ENCODE measurements around the gene TTLL9.
"Not testable (repeated sequence)": the region's sequence is repeated elsewhere in the genome, so short reads cannot be mapped to it uniquely, and the experiment has no call there.

The TTLL9 gene

DNA sequence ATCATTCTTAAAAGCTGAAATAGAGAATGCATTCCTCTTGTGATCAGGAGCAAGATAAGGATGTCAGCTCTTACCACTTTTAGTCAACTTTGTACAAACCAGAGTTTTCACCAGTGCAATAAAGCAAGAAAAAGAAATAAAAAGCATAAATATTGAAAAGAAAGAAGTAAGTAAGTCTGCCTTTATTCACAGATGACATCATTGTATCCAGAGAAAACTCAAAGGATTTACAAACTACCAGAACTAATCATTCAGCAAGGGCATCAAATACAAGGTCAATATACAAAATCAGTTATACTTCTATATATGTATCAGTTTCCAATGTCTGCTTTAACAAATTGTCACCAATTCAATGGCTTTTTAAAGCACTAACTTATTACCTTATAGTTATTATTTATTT lies 13.4 kb downstream of the TTLL9 start:
- no peak for DNase-seq (ENCODE audit: low spot score)

- DNase-seq (ENCODE audit: low spot score) = no peak
These were observed 20.2 kb downstream of the TTLL9 start for GRCh38 chr20:31890646-31891045.

- DNase-seq (ENCODE audit: low spot score) = peak; percentile 48
These were observed 24.7 kb downstream of the TTLL9 start for GRCh38 chr20:31894980-31895675.

- no peak for DNase-seq (ENCODE audit: low spot score)
These were observed 25.6 kb downstream of the TTLL9 start for GRCh38 chr20:31896049-31896448.

GRCh38 chr20:31897541-31897940 lies 27.1 kb downstream of the TTLL9 start:
- DNase-seq (ENCODE audit: low spot score) = no peak

DNA sequence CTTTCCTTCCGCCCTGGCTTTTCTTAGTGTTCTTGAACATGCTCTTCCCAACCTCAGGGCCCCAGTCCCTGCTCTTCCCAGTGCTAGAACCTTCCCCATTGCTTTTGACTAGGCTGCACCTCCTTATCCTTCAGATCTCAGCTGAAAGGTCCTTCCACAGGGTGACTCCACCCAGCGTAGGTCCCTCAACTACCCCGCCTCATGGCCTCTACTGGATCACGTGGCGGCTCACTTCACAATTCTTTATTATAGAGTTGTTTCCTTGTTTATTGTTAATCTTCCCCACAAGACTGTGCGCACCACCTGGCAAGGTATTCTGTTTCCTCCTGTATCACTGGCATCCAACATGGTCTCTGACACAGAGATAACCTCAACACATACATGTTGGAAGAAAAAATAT lies 31.2 kb downstream of the TTLL9 start:
- no peak for DNase-seq (ENCODE audit: low spot score)

DNA sequence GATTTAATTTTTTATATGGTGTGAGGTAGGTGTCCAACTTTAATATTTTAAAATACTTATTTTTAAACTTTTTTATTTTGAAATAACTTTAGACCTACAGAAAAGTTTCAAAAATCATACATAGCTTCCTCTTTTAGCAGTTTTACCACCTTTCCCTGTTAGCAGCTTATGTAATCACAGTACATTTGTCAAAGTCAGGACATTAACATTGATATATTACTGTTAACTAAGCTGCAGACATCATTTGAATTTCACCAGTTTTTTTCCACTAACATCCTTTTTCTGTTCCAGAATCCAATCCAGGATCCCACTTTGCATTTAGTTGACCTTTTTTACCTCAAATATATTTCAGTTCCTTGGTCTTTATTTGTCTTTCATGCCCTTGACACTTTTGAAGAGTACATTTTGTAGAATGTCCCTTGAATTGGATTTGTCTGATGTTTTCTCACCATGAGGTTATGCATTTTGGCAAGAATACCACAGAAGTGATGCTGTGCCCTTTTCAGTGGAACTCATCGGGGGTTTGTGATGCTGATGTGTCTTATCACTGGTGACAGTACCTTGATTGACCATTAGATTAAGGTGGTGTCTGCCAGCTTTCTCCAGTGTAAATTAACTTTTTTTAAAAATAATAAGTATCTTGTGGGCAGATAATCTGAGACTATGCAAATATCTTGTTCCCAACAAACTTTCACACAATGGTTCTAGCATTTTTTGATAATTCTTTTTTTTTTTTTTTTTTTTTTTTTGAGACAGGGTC lies 33.4 kb downstream of the TTLL9 start:
- no peak for DNase-seq (ENCODE audit: low spot score)

DNA sequence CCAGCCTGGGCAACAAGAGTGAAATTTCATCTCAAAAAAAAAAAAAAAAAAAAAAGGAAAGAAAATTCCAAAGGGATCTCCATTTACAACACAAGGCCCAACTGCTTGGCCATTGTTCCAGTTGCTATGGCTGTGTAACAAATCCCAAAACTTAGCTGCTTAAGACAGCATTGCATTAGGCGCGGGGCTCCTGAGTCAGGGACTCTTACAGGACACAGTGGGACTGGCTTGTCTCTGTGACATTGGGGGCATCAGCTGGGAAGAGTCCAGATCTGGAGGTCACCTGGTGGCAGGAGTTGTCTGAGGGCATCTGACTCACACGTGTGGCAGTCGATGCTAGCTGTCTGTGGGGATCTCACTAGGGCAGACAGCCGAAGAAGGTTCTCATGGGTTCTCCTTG lies 35.6 kb downstream of the TTLL9 start:
- no peak for DNase-seq (ENCODE audit: low spot score)

DNA sequence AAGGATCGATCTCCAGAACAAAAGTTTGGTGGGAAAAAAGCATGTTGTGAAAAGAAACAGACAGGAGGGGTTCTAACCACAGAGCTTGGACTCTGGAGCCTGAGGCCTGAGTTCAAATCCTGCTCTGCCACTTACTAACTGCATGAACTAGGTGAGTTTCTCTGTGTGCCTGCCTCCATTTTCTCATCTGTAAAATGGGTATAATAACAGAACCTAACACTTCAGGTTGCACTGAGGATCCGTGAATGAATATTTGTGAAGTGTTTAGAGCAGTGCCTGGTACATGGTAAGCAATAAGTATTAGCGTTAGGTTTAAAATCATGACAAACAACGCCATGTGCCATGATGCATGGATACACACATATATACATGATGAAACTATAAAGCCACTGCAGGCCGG lies 36.6 kb downstream of the TTLL9 start:
- DNase-seq (ENCODE audit: low spot score) = no peak

DNA sequence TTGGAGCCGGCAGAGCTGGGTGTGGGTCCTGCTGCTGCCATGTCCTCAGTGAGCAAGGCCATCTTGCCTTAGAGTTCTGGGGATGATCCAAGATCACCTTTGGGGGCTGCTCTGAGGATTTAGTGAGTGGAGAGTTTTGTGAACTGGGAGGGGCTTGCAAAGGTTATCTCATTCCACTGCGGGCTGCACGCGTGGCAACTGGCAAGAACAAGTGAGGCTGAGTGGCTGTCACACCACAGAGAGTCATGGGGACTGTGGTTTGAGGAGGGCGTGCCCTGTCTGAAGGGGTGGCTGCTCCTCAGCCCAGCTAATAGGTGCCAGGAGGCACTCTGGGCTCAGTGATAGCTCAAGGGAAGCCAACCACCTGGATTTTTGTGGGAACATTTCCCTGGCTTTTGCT lies 37.6 kb downstream of the TTLL9 start:
- DNase-seq (ENCODE audit: low spot score) = no peak

- no peak for DNase-seq (ENCODE audit: low spot score)
These were observed 38.0 kb downstream of the TTLL9 start for GRCh38 chr20:31908424-31908823.

GRCh38 chr20:31909253-31910070 lies 39.0 kb downstream of the TTLL9 start:
- no peak for DNase-seq (ENCODE audit: low spot score)

GRCh38 chr20:31910071-31910803 lies 39.8 kb downstream of the TTLL9 start:
- DNase-seq (ENCODE audit: low spot score) = no peak

DNA sequence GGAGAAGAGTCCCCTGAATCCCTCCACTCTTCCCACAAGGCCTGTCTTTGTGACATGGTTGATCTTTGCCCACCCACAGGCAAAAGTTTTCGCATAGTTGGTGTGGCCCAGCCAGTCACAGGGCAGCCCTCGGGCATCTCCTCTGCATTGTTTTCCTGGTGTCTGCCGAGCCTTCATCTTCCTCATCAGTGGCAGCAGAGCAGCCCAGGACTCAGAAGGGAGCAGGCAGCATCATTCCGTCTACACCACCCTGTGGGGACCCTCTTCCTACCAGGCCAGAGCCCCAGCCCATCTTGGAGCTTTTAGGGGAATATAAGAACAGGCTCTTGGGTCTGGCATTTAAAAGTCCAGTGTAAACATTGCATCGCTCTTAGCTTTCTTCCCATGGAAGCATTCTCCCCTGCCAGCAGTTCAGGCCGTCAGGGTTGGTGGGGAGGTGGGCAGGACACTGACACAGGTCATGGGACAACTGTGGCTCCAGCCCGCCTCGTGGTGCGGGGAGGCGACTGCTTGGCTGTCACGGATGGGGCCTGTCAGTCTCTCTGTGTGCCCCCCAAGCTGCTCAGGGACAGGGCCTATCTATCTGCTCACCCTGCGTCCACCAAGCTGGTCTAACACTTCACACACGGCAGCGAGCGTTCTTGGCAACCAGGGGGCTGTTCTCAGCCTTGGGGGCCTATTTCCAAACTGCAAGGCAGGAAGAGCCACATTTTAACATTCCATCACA lies 43.2 kb downstream of the TTLL9 start:
- DNase-seq (ENCODE audit: low spot score) = no peak

- DNase-seq (ENCODE audit: low spot score) = no peak
These were observed 43.7 kb downstream of the TTLL9 start for GRCh38 chr20:31914170-31914569.

- DNase-seq (ENCODE audit: low spot score) = no peak
These were observed 45.3 kb downstream of the TTLL9 start for GRCh38 chr20:31915491-31916280.

GRCh38 chr20:31916708-31917107 lies 46.3 kb downstream of the TTLL9 start:
- DNase-seq (ENCODE audit: low spot score) = no peak

DNA sequence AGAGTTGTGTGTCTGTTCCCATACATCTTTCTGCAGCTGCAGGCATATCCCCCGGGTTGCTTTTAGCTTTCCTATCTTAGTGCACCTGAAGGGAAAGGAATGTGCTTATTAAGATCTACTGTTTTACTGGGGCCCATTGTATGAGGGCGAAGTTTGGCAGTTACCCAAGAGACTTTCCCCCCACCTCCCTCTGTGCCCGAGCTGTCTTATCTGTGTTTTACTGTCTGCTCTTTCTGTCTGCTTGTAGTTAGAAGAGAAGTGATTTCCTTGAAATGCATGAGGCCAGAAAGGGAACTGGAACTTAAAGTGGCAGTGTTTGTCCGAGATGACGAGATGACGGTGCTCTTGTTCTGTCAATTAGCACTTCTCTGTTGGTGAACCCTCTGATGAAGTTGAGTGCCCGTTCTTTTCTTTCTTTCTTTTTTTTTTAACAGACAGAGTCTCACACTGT lies 47.6 kb downstream of the TTLL9 start:
- DNase-seq (ENCODE audit: low spot score) = not testable (repeated sequence)

DNA sequence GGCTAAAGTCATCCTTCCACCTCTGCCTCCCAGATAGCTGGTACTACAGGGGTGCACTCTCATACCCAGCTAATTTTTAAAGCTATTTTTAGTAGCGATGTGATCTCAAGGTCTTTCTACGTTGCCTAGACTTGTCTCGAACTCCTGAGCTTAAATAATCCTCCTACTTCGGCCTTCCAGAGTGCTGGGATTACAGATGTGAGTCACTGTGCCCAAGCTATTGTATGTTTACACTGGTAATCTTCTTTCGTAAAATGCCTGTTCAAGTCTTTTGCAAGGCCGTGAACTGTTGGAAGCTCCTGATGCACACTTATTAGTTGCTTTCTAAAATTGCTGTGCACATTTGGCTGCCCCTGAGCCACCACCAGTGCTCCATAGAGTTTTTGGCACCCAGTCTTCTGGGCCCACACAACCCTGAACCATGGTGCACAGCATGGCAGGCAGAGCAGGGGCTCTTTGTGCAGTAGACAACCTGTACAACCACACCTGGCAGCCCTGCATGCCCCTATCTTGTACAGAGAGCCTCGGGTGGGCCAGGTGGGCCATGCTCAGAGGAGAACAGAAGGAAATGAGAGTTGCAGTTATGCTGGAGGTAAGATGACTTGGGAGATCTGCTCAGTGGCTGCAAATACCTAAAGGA lies 48.2 kb downstream of the TTLL9 start:
- DNase-seq (ENCODE audit: low spot score) = no peak
